GM19468 (cell line): ENCODE measurements around the gene CCDC9B.

Experiments
- ATAC-seq: cut with Tn5 transposase; IDR thresholded peaks from one replicate; pipeline ENCODE4 v1.9.1; 2021; ENCODE audit warnings: mild to moderate bottlenecking, moderate library complexity, moderate number of reproducible peaks; ENCODE audit not compliant: unreplicated experiment; ENCODE audit errors: extremely low read depth

Gene CCDC9B

GRCh38 chr15:40340740-40341400 is at the start of gene CCDC9B:
CCDC9B (minus strand) TSS chr15:40340939; CDS start chr15:40340819, 120 bp downstream.
- ATAC-seq, result no peak

- no peak for ATAC-seq
Observed at GRCh38 chr15:40389824-40390595, 49.3 kb upstream of the CCDC9B start.

GRCh38 chr15:40388941-40389823 is 48.4 kb upstream of the CCDC9B start:
- no peak for ATAC-seq

DNA sequence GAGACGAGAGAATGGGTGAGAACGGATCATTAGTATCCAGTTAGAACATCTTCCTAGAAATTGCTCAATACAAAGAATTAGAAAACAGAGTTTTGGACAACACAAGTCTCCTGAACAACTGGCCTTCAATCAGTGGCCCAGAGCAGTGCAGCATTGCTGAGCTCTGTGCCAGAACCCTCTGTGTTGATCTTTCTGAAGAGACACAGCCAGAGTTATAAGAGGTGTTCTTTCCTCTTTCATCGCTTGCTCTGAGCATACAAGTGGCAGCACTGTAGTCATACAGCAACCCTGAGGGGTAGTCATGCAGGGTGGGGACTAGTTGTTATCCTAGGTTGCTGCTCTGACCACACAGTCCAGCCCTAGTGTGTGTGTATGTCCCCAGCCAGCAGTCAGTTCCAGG is 45.7 kb upstream of the CCDC9B start:
- no peak for ATAC-seq

- peak; percentile 91 for ATAC-seq
Observed at GRCh38 chr15:40382580-40383456, 42.1 kb upstream of the CCDC9B start, which contains the start of gene KNSTRN. KNSTRN (plus strand) TSS chr15:40382721; CDS start chr15:40382836, 115 bp downstream.

DNA sequence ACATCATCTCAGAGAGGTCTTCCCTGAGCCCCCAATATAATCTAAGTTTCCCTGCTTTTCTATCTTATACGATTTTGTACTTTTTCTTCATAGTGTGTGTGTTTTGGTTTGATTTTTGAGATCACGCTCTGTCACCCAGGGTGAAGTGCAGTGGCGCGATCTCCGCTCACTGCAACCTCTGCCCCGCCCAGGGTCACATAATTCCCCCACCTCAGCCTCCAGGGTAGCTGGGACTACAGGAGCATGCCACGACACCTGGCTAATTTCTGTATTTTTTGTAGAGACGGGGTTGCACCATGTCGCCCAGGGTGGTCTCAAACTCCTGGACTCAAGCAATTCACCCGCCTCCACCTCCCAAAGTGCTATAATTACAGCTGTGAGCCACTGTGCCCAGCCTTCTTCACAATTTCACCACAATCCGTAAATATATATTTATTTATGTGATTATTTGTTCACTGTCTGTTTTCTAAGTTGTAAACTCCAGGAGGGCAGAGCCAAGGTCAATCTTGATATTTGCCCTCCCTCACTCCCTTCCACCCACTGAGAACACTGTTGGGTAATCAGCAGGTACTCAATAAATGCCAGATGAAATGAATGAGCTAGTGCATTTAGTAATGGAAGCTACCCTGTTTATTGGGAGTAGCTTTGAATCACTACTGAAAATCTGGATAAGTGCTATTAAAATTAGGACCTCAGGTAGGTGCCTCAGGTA is 41.2 kb upstream of the CCDC9B start:
- no peak for ATAC-seq

DNA sequence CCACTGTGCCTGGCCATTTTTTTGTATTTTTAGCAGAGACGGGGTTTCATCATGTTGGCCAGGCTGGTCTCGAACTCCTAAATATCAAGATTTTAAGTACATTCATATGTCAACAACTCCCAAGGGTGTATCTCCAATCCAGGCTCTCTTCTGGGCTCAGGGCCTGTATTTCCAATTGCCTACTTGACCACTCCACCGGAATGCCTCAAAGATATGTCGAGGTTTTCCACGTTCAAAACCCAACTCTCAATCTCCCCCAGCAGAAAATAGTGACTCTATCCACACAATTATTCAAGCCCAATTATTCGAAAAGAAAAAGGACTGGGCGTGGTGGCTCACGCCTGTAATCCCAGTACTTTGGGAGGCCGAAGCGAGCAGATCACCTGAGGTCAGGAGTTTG is 39.9 kb upstream of the CCDC9B start:
- ATAC-seq, result no peak

DNA sequence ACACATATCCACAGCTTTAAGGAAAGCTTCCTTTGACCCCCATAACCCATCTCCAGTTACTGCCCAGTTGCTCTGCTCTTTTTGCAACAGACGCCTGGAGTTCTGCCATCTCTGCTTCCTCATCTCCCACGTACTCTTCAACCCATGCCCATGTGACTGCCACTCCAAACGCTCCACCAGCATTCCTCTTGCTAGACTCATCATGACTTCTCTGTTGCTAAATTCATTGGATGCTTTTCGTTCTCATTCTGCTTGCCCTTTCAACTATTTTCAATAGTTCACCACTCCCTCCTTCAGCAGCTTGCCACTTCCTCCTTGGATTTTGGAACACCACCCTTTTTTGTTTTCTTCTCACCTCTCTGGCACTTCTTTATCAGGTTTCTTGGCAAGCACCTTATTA is 39.1 kb upstream of the CCDC9B start:
- no peak for ATAC-seq

GRCh38 chr15:40379374-40379773 is 38.6 kb upstream of the CCDC9B start:
- ATAC-seq, result no peak

DNA sequence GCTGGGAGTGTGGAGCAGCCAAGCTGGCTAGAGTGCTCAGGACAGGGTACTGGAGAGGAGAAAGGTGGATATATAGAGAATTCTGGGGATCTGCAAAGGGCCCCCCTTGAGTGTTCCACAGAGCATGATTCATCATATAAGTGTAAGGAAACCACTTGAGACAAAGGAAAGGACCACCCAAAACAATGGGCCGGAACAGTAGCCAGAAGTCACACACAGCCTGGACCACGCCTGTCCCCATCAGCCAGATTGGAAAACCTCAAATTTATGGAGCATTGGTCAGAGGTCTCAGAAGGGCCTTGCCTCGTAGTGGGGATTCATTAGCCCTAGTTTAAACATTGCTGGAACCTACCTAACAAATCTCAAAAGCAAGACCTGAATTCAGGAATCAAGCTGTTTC is 36.9 kb upstream of the CCDC9B start:
- ATAC-seq, result no peak

DNA sequence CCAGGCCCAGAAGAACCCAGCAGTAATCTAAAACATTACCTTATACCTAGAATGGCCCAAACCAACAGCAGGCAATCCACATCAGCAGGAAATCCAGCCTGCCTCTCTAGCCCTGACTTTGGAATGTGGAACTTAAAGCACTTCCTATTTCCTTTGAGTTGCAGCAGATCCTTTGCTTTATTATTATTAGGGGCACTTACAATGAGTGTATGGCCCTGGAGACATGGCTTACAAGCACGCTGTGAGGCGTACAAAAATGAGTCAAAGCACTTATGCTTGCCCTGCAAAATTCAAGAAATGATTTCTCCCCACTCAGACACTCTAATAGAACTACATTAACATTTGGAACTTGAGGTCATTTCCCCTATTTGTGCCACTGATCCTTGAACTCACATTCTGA is 32.2 kb upstream of the CCDC9B start:
- ATAC-seq, result no peak

DNA sequence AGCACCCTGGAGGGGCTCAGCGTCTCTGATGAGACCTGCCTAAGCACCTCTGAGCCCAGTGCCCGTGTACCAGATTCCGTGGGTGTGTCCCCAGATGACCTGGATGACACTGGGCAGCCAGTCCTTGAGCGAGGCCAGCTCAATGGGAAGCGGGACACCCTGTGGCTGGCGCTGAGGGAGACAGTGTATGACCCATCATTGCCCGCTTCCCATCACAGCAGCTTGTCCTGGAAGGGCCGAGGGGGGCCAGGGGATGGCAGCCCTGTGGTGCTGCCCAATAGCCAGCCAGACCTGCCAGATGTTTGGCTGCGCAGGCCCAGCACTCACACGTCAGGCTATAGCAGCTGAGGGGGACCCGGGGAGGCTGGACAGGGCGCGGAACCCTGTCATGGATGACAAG is 29.2 kb upstream of the CCDC9B start:
- ATAC-seq, result no peak

- ATAC-seq, result no peak
Observed at GRCh38 chr15:40369474-40369869, 28.7 kb upstream of the CCDC9B start.

GRCh38 chr15:40368719-40369473 is 28.2 kb upstream of the CCDC9B start:
- ATAC-seq, result no peak

DNA sequence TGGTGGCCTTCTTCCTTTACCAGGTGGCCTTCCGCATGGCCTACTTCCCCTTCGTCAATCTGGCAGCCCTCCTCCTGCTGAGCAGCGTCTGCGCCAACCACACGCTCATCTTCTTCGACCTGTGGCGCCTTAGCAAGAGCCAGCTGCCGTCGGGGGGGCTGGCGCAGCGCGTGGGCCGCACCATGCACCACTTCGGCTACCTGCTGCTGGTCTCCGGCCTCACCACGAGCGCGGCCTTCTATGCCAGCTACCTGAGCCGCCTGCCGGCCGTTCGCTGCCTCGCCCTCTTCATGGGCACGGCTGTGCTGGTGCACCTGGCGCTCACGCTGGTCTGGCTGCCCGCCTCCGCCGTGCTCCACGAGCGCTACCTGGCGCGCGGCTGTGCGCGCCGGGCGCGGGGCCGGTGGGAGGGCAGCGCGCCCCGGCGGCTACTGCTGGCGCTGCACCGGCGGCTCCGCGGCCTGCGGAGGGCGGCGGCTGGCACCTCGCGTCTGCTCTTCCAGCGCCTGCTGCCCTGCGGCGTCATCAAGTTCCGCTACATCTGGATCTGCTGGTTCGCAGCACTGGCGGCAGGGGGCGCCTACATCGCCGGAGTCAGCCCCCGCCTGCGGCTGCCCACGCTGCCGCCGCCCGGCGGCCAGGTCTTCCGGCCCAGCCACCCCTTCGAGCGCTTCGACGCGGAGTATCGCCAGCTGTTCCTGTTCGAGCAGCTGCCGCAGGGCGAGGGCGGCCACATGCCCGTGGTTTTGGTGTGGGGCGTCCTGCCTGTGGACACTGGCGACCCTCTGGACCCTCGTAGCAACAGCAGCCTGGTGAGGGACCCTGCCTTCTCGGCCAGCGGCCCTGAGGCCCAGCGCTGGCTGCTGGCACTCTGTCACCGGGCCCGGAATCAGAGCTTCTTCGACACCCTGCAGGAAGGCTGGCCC is 27.2 kb upstream of the CCDC9B start:
- peak; percentile 86 for ATAC-seq

- ATAC-seq, result no peak
Observed at GRCh38 chr15:40367371-40367685, 26.6 kb upstream of the CCDC9B start.

DNA sequence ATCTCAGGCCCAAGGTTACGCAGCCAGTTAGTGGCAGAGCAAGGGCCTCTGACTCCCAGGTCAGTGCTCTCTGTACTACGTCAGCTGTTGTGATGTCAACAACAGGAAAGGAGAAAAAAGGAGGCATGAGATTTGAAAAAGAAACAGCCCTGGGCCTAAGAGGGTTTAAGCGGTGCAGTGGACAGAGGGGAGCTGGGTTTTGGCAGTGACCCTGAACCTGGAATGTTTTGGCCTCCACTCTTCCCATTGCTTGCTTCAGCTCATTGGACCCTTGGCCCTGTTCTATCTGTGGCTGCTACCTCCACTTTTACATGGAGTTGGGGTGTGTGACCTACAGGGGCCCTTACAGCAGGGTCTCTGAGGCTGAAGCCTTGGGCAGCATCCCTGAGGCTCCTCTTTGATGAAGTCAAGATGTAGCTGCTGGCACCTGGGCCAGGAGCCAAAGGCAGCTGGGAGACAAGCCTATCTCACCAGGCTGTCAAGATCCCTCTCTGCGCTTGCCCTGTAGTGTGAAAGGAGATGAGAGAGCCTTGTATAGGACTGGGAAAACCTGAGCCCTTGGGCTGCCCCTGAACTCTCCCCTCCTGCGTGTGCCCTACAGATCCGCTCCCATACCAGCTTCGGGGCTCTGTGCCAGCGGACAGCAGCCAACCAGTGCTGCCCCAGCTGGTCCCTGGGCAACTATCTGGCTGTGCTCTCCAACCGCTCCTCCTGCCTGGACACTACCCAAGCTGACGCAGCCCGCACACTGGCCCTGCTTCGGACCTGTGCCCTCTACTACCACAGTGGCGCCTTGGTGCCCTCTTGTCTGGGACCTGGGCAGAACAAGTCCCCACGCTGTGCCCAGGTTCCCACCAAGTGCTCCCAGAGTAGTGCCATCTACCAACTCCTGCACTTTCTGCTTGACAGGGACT is 26.0 kb upstream of the CCDC9B start:
- ATAC-seq, result no peak
